Measurements from ENCODE around the gene DNM1. TPM values are rescaled to one million over a fixed set of nuclear protein-coding genes. Genes with fewer than 3 reads are reported as not detected.

Gene DNM1
- total RNA-seq, 2 experiments from 2014 or later = 1.2 to 1.4 TPM

- Mint-ChIP-seq H3K27ac (no peak overlapping the region), H3K4me3 (peak overlapping the region; percentile 64), H3K9me3 (no peaks in the 10 kb centered on the region), H3K27me3 (peaks cover 24% of the 10 kb centered on the region), H3K36me3 (no peaks in the 10 kb centered on the region), H3K4me1 (peaks cover 10% of the 10 kb centered on the region)
- ATAC-seq (ENCODE audit: low read depth) (no peak), DNase-seq (no peak)
- POLR2A ChIA-PET = no interaction called here
These were observed 750 bp downstream of the DNM1 start for GRCh38 chr9:128203707-128204551.

- H3K27me3 Mint-ChIP-seq = peaks cover 24% of the 10 kb centered on the region
- H3K36me3 Mint-ChIP-seq = no peaks in the 10 kb centered on the region
- POLR2A ChIA-PET = no interaction called here
- DNase-seq (no peak), ATAC-seq (ENCODE audit: low read depth) (no peak)
- no peak overlapping the region for H3K4me3 Mint-ChIP-seq
- no peak overlapping the region for H3K27ac Mint-ChIP-seq
- H3K9me3 Mint-ChIP-seq = no peaks in the 10 kb centered on the region
- peaks cover 10% of the 10 kb centered on the region for H3K4me1 Mint-ChIP-seq
These were observed 1.7 kb downstream of the DNM1 start for GRCh38 chr9:128204858-128205257.

GRCh38 chr9:128205296-128205944 lies 2.2 kb downstream of the DNM1 start:
- no peaks in the 10 kb centered on the region for H3K9me3 Mint-ChIP-seq
- POLR2A ChIA-PET = no interaction called here

GRCh38 chr9:128206484-128206883 lies 3.3 kb downstream of the DNM1 start:
- no peaks in the 10 kb centered on the region for H3K36me3 Mint-ChIP-seq
- H3K4me1 Mint-ChIP-seq = peaks cover 10% of the 10 kb centered on the region
- POLR2A ChIA-PET = interaction anchor here (0.5 to 0.6 kb wide), 2 partner anchors 32 to 1420 kb away, joined by 3 read pairs; partner anchors contain the start of gene NTMT1
- ATAC-seq (ENCODE audit: low read depth) (no peak), DNase-seq (no peak)
- no peaks in the 10 kb centered on the region for H3K9me3 Mint-ChIP-seq
- H3K4me3 Mint-ChIP-seq = no peak overlapping the region
- H3K27me3 Mint-ChIP-seq = peaks cover 24% of the 10 kb centered on the region
- no peak overlapping the region for H3K27ac Mint-ChIP-seq

More at GRCh38 chr9:128205296-128205944, 2.2 kb downstream of the DNM1 start:
- no peak for DNase-seq
- Mint-ChIP-seq H3K36me3 (no peaks in the 10 kb centered on the region), H3K27me3 (peaks cover 24% of the 10 kb centered on the region), H3K4me3 (no peak overlapping the region), H3K4me1 (peaks cover 10% of the 10 kb centered on the region), H3K27ac (no peak overlapping the region)
- ATAC-seq (ENCODE audit: low read depth) = no peak

GRCh38 chr9:128206916-128207910 lies 4.0 kb downstream of the DNM1 start:
- Mint-ChIP-seq H3K4me1 (peaks cover 10% of the 10 kb centered on the region), H3K9me3 (no peaks in the 10 kb centered on the region), H3K27ac (no peak overlapping the region), H3K27me3 (peaks cover 29% of the 10 kb centered on the region), H3K36me3 (no peaks in the 10 kb centered on the region), H3K4me3 (no peak overlapping the region)
- ATAC-seq (ENCODE audit: low read depth) = no peak
- POLR2A ChIA-PET = interaction anchor here (0.6 kb wide), 1 partner anchor 1419 kb away, joined by 3 read pairs; the partner anchor contains the start of gene NTMT1
- DNase-seq = no peak

GRCh38 chr9:128208386-128208785 lies 5.2 kb downstream of the DNM1 start:
- POLR2A ChIA-PET = no interaction called here
- ATAC-seq (ENCODE audit: low read depth) (no peak), DNase-seq (no peak)
- peaks cover 35% of the 10 kb centered on the region for H3K27me3 Mint-ChIP-seq
- no peak overlapping the region for H3K27ac Mint-ChIP-seq
- H3K36me3 Mint-ChIP-seq = no peaks in the 10 kb centered on the region
- H3K9me3 Mint-ChIP-seq = no peaks in the 10 kb centered on the region
- H3K4me3 Mint-ChIP-seq = no peak overlapping the region
- peaks cover 3% of the 10 kb centered on the region for H3K4me1 Mint-ChIP-seq

- ATAC-seq (ENCODE audit: low read depth) (no peak), DNase-seq (no peak)
- Mint-ChIP-seq H3K27ac (no peak overlapping the region), H3K36me3 (no peaks in the 10 kb centered on the region), H3K4me1 (peaks cover 3% of the 10 kb centered on the region), H3K9me3 (no peaks in the 10 kb centered on the region), H3K4me3 (no peak overlapping the region), H3K27me3 (peaks cover 33% of the 10 kb centered on the region)
- POLR2A ChIA-PET = no interaction called here
These were observed 5.9 kb downstream of the DNM1 start for GRCh38 chr9:128208946-128209669.

GRCh38 chr9:128211186-128211980 lies 8.2 kb downstream of the DNM1 start:
- Mint-ChIP-seq H3K9me3 (no peaks in the 10 kb centered on the region), H3K36me3 (no peaks in the 10 kb centered on the region), H3K4me1 (no peaks in the 10 kb centered on the region), H3K27ac (no peak overlapping the region), H3K4me3 (no peak overlapping the region), H3K27me3 (peaks cover 16% of the 10 kb centered on the region)
- ATAC-seq (ENCODE audit: low read depth) = no peak
- DNase-seq = no peak
- POLR2A ChIA-PET = no interaction called here

GRCh38 chr9:128211981-128212281 lies 8.8 kb downstream of the DNM1 start:
- no peak overlapping the region for H3K4me3 Mint-ChIP-seq
- no peaks in the 10 kb centered on the region for H3K4me1 Mint-ChIP-seq
- DNase-seq (no peak), ATAC-seq (ENCODE audit: low read depth) (no peak)
- no peaks in the 10 kb centered on the region for H3K36me3 Mint-ChIP-seq
- POLR2A ChIA-PET = no interaction called here
- H3K27ac Mint-ChIP-seq = no peak overlapping the region
- peaks cover 17% of the 10 kb centered on the region for H3K27me3 Mint-ChIP-seq
- H3K9me3 Mint-ChIP-seq = no peaks in the 10 kb centered on the region

GRCh38 chr9:128213746-128214497 lies 10.7 kb downstream of the DNM1 start:
- POLR2A ChIA-PET = interaction anchor here (0.5 kb wide), 1 partner anchor 260 kb away, joined by 3 read pairs; no protein-coding TSS in a partner anchor
- Mint-ChIP-seq H3K27me3 (peaks cover 17% of the 10 kb centered on the region), H3K9me3 (no peaks in the 10 kb centered on the region), H3K36me3 (no peaks in the 10 kb centered on the region), H3K4me1 (peaks cover 9% of the 10 kb centered on the region), H3K4me3 (no peak overlapping the region), H3K27ac (no peak overlapping the region)
- DNase-seq (no peak), ATAC-seq (ENCODE audit: low read depth) (no peak)

- POLR2A ChIA-PET = no interaction called here
- no peak overlapping the region for H3K27ac Mint-ChIP-seq
- H3K4me1 Mint-ChIP-seq = peaks cover 11% of the 10 kb centered on the region
These were observed 11.7 kb downstream of the DNM1 start for GRCh38 chr9:128214571-128215490.

More at GRCh38 chr9:128214571-128215490, 11.7 kb downstream of the DNM1 start:
- Mint-ChIP-seq H3K36me3 (no peaks in the 10 kb centered on the region), H3K9me3 (no peaks in the 10 kb centered on the region), H3K27me3 (peaks cover 17% of the 10 kb centered on the region), H3K4me3 (no peak overlapping the region)
- DNase-seq (no peak), ATAC-seq (ENCODE audit: low read depth) (no peak)

Measured in activated naive CD8-positive, alpha-beta T cell treated with anti-CD3 and anti-CD28 coated beads, Interleukin-2, amount 10 ng/mL, durations not matched to agents 7 days and 5 days (primary cell).